ENCODE data around the gene SOCS1. TPM values are rescaled to one million over a fixed set of nuclear protein-coding genes. Genes with fewer than 3 reads are reported as not detected.

The SOCS1 gene
- total and polyA plus RNA-seq, 9 of the 15 experiments (the other 6 are each of a cell fraction or from before 2014, with no cell fraction given) = 0.04 to 7.5 (median 2.3) TPM

- no peak for TF ChIP-seq ZFP30 (CRISPR knock-in tag; IDR thresholded peaks at IDR 0.05; ENCODE audit: borderline replicate concordance)
- no peak for TF ChIP-seq IRF1 (CRISPR knock-in tag; IDR thresholded peaks at IDR 0.05; ENCODE audit: borderline replicate concordance)
- no peak for TF ChIP-seq CREB3L1 (IDR thresholded peaks at IDR 0.05; ENCODE audit: borderline replicate concordance, low read depth)
- TF ChIP-seq ARID3B (CRISPR knock-in tag; IDR thresholded peaks at IDR 0.05; ENCODE audit: borderline replicate concordance) = no peak
- TF ChIP-seq ZBTB33 (CRISPR knock-in tag; IDR thresholded peaks at IDR 0.05) = peak; percentile 94
- TF ChIP-seq CBFB (CRISPR knock-in tag; IDR thresholded peaks at IDR 0.05) = no peak
- TF ChIP-seq POLR2B (IDR thresholded peaks at IDR 0.05; ENCODE audit: low read depth, partially characterized antibody) = peak; percentile 17
- no peak for TF ChIP-seq ZNF699 (CRISPR knock-in tag; IDR thresholded peaks at IDR 0.05; ENCODE audit: insufficient replicate concordance)
- no peak for TF ChIP-seq MBD1 (CRISPR knock-in tag; IDR thresholded peaks at IDR 0.05)
- TF ChIP-seq GTF2F1 (IDR thresholded peaks at IDR 0.05; ENCODE audit: low read depth, low read length) = no peak
- no peak for TF ChIP-seq FOS (IDR thresholded peaks at IDR 0.05; ENCODE audit: extremely low read depth, insufficient read length)
- TF ChIP-seq THAP7 (CRISPR knock-in tag; IDR thresholded peaks at IDR 0.05) = no peak
- TF ChIP-seq BRF1 (IDR thresholded peaks at IDR 0.05; ENCODE audit: borderline replicate concordance, extremely low read depth, insufficient read length) = no peak
- TF ChIP-seq CTBP1 (IDR thresholded peaks at IDR 0.05; ENCODE audit: borderline replicate concordance) = no peak
- no peak for TF ChIP-seq ZBTB49 (CRISPR knock-in tag; IDR thresholded peaks at IDR 0.05; ENCODE audit: borderline replicate concordance)
These were observed 5.0 kb downstream of the SOCS1 start (continued) for GRCh38 chr16:11250786-11251524.

Data from K562 (cell line).